DMS53 (cell line): ENCODE measurements around the gene CILP2.

Experiments
- DNase-seq: peaks from one replicate; lab custom pipeline; 2025; lab: John Stamatoyannopoulos, UW

CILP2 gene

DNA sequence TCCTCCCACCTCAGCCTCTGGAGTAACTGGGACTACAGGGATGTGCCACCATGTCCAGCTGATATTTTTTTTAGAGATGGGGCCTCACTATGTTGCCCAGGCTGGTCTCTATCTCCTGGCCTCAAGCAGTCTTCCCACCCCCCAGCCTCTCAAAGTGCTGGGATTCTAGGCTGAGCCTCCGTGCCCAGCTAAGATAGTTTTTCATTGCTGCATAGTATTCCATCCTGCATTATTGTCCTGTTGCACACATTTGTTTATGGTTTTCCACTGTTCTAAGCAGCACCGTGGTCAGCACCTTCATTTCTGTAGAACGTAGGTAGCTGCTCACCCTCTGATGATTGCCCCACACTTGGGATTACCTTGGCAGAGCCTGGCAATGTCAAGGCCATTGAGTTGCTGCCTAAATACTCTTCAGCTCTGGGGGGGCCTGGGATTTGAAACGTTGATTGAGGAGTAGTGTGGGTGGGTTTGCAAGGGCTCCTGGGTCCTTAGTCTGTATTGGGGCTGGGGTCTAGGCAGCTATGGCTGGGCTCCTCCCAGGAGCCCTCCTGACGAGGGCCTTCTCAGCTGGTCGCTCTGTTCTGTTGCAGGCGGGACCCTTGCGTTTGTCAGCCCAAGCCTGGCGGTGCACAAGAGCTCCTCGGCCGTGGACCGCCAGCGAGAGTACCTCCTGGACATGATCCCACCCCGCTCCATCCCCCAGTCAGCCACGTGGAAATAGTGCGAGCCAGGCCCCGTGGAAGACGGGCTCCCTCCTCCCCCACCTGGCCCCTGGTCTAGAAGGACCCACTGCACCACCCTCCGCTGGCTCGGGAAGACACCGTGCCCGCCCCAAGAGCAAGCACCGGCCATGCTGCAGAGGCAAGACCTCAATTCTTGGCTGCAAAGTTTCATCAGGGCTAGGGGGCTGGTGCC is 33.1 kb upstream of the CILP2 start:
- DNase-seq, result no peak

DNA sequence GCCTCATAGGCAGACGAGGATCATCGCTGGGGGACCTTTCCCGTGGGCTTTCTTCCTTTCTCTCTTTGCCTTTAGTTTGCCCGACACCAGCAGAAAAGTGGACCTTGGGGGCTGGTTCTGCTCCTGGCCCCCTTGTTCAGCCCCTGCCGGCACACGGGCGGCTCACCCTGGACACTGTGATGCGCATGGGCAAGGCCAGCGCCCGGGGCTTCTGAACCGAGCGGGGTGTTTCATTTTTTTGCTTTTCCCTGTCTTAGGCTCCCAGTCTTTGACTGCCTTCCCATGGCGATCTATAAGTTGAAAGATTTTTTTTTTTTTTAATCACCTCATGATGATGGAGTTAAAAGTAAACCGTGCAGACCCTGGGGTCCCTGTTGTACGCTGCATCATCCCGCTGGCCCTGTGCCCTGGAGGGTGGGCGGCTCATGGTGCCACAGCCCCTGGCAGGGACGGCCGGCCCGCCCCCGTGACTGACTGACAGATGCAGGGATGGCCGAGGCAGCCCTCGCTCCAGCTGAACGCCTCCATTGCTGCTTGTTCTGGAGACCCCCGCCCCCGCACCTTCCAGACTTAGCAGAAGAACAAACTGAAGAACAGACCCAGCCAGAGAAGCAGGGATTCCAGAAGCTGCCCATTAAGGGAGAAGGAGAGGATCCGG is 32.3 kb upstream of the CILP2 start:
- no peak for DNase-seq

DNA sequence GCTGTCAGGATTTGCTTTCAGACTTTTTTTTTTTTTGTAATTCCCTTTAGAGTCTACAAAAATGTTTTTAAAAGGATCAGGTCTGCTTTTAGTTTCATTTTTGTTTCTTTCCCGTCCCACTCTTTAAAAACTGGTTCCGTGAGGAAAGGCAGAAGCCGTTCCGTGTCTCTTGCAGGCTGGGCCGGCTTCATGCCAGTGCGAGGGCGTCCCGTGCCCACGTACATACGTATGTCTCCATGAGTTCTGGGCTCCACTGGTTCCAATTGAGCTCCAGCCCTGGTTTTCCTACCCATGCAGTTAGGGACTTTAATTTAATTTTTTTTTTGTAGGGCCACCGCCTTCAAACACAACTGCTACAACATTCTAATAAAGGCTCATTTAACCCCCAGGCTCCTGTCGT is 31.5 kb upstream of the CILP2 start:
- no peak for DNase-seq

DNA sequence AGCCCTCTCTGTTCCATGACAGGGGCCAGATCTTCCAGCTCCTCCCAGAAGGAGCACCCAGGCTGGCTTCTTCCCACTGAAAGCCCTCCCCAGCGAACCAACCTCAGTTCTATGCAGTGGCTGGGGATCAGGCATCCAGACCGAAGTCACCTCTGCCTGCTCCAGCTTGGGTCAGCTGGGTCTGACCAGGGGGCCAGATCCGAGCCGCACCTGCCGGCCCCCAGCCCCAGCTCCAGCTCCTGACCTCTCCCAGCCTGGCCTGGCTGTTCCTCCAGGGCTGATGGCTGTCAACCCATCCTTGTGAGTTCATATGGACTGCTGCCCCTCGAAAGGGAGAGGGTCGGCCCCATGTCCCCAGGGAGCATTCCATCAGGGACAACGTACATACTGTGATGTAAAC is 30.7 kb upstream of the CILP2 start:
- DNase-seq, result no peak

DNA sequence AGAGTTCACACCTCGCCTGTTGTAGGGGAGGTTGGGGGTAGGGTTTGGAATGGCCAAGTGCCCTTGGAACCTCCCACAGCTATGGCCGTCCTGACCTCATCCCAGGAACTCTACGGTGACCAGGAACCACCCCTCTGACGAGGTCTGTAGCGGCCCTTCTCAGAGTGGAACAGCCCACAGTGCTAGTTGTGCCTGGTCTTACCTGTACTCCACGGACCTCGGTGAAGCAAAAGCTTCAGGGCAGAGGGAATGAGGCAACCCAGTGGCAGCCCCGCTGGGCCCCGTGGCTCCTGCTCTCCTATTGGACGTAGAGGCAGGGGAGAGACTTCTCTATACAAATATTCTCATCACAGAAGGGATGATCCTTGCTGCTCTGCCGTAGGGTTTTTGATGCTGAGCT is 29.8 kb upstream of the CILP2 start:
- DNase-seq, result no peak

DNA sequence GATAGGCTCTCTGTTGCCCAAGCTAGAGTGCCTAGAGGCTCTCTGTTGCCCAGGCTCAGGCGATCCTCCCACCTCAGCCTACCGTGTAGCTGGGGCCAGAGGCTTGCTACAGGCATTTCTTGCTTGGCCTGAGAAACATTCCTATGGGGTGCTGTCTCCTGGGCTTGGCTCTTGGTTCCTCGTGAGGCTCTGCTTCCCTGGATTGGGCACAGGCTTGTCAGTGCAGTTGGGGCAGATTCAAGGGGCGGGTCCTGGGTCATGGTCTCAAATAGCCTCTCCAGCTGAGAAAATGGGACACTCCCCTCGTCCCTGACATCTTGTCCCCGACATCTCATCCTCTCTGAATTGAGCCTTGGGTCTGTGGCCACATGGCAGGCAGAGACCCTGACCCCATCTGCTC is 27.6 kb upstream of the CILP2 start:
- DNase-seq, result no peak

DNA sequence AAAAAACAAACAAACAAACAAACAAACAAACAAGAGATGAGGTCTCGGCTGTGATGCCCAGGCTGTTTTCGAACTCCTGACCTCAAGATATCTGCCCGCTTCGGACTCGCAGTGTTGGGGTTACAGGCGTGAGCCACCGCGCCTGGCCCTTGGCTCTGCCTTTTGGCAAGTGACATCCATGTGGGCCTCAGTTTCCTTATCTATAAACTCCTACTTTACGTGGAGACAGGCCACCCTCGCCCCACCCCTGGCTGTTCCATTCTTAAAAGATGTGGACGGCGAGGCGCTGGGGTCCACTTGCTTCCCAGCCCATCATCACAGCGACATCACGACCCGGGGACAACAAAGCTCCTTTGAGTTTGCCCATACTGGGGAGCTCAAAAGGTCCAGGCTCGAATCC is 24.4 kb upstream of the CILP2 start:
- DNase-seq, result no peak

DNA sequence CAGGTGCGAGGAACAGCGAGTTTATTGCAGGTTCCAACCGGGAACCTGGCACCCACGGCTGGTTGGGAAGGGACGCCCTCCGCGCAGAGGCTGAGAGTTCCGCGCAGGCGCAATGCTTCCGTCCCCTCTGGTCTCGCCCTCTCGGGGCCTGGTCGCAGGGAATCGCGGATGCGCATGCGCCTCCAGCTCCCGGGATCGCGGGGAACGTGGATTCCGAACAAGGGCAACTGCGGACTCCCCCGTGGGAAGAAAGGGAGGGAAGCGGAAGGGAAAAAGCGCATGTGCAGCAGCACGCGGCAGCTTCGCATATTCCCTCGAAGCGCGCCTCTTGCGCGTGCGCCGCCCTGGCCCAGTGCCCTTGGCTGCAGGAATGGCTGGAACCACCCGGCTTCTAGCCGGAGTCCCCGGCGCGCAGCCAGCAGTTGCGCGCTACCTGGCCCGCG is 23.8 kb upstream of the CILP2 start:
- no peak for DNase-seq

DNA sequence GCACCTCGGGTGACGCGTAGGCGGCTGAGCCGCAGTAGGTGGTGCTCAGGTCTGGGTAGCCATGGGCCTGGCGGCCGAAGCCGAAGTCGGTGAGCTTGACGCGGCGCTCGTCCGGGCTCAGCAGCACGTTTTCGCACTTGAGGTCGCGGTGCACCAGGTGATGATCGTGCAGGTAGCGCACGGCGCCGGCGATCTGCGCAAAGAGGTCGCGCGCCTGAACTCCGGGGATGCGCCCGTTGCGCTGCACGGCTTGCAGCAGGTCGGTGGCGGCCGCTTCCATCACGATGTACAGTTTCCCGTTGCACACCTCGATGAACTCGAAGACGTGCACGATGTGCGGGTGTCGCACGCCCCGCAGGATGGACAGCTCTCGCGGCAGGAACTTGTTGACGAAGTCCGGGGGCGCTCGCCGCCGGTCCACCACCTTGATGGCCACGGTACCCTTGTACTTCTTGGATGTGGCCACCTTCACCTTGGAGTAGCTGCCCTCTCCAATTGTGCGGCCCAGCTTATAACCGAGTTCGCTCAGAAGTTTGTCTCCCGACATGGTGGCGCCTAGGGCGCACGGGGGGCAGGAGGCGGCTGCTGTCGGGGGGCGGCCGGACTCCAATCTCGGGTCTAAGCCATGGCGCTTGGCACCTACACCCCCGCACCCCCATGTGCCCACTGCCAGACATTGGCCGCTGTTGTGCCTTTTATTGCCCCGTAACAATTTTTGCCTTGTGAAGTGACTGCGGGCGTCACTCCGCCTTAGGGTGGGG is 23.0 kb upstream of the CILP2 start, which contains the start of gene TSSK6:
TSSK6 (minus strand) TSS at position 668 of the 761 bp plus-strand sequence; CDS start at position 547, 121 bp downstream.
- no peak for DNase-seq

DNA sequence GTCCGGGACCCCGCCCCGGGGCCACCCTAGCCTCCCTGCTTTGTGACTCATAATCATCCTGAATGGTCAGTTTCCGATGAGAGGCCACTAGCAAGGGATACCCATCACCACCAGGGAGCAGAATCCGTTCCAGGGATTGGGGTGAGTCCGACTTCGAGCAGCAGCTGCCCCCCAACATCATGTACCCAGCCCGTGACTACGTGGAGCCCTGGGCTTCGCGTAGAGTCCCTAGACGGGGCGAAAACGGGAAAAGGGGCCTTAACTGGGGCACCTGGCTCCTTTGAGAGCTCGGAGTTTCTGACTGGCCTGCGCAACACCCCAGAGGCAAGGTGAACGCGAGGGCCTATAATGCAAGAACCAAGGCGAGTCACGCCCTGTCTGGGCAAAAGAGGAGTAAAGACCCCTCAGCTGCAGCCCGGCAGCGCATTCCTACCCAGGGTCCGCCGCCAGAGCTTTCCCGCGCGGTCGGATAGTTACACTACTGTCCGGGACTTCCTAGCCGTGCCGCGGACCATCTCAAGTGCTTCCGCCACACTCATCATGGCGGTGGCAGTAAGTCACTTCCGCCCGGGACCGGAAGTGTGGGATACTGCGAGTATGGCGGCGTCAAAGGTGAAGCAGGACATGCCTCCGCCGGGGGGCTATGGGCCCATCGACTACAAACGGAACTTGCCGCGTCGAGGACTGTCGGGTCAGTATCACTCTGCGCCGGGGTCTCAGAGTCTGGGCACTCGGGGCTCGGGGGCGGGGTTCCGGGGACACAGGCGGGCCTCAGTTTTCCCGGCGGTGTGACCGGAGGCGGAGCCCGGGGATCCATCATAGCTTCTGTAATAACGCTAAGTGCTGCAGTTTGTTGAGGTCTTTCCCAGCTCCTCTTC is 22.2 kb upstream of the CILP2 start, which contains the start of gene NDUFA13:
NDUFA13 (plus strand) TSS at position 584 of the 878 bp plus-strand sequence; CDS start at position 598, 14 bp downstream.
- DNase-seq, result peak; percentile 92

DNA sequence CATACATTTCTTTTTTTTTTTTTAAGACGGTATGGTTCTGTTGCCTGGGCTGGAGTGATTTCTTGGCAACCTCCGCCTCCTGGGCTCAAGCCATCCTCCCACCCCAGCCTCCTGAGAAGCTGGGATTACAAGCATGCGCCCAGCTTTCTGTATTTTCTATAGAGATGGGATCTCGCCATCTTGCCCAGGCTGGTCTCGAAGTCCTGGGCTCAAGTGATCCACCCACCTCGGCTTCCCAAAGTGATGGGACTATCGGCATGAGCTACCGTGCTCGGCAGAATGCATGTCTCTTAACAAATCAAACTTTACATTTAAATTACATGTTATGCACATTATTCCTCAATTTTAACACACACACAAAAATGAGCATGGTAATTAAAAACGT is 20.8 kb upstream of the CILP2 start:
- DNase-seq, result no peak

DNA sequence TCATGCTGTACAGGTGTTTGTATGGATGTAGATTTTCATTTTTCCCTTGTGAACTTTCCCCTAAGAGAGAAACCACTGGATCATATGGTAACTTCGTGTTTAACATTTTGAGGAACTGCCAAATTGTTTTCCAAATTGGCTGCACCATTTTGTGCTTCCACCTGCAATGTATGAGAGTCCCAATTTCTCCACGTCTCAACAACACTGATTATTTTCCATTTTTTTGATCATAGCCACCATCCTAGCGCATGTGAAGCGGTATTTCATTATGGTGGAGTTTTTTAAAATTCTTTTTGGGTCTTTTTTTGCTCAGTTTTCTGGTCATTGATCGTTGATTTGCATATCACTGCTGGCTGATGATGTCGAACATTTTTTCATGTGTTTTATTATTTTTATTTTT is 17.1 kb upstream of the CILP2 start:
- DNase-seq, result no peak

DNA sequence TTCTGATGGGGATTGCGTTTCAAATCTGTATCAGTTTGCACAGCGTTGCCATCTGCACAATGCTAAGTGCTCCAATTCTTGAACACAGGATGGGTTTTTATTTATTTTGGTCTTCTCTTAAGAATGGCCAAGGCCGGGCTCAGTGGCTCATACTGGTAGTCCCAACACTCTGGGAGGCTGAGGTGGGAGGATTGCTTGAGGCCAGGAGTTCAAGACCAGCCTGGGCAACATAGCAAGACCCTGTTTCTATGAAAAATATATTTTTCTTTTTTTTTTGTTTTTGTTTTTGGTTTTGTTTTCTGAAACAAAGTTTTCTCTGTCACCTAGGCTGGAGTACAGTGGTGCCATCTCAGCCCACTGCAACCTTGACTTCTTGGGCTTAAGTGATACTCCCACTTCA is 14.9 kb upstream of the CILP2 start:
- no peak for DNase-seq

DNA sequence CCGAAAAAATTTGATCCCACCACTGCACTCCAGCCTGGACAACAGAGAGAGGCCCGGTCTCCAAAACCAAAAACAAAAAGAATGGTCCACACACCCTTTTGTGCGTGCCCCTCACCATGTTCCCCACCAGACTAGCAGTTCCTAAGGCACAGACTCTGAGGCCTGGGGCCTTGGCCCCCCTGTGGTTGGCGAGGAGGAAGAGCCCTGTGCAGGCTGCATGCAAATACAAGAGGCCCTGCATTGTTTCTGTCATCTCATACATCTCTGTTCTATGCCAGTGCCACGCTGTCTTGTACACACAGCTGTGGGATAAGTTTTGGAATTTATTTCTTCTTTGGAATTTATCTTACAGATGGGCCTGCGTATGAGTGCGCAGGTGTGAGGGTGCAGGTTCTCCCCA is 14.0 kb upstream of the CILP2 start:
- DNase-seq, result no peak

DNA sequence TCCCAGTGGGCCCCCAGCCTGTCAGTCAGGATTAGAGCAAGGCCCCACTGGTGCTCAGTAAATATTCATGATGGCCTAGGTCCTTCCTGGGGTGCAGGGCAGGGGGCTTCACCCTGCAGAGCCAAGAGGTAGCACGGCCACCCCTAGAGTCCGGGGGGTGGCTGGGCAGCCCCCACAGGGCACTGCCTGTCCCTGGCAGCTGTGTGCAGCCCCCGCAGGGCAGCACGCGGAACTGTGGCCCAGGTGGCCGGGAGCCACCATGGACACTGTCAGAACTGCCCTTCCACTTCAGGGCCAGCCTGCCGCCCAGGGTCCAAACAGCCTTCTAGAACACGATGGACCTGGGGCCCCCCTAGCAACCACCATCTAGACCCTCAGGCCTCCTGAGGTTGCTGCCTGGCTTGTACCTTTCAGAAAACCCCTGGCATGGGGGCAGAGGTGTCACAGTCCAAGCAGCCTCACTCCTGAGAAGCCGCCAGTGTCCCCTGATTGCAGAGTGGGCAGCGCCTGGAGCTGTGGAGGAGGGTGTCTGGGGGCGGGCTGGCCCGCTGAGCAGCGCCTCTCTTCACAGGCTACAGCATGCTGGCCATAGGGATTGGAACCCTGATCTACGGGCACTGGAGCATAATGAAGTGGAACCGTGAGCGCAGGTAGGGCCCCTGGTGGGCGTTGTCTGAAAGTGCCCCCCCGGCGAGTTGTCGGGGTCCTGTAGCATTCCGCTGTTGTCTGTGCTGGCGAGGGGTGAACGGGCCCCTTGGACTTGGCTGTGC is 12.3 kb upstream of the CILP2 start:
- no peak for DNase-seq

DNA sequence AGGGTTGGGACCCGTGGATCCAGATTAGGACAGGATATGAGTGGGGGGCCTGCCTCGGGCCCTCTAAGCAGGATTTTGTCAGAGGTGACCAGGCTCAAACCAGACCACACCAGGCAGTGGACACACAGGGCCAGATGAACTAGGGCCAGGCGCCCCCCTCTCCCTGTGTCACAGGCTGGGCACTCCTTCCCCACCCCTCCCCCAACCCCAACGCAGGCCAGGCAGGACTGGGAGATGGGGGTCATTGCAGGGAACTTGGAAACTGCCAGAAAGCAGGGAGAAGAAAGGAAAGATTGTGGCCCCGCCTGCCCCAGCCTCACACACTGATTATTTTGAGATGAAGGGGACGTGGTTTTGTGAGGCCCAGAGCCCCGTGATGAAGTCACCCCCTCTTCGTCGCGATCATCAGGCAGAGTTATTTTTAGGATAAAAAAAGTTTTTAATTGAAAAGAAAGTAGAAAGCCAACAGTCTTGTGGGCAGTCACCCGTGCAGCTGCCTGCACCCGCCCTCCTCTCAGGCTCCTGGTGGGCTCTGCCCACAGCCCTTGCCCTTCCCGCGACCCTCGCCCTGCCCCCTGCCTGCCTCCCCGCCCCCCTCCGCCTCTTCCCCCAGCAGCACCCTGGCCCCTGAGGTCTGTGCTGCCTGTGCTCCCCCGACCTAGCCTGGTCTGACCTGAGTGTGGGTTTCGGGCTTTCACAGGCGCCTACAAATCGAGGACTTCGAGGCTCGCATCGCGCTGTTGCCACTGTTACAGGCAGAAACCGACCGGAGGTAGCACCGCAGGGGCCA is 11.3 kb upstream of the CILP2 start:
- DNase-seq, result no peak

DNA sequence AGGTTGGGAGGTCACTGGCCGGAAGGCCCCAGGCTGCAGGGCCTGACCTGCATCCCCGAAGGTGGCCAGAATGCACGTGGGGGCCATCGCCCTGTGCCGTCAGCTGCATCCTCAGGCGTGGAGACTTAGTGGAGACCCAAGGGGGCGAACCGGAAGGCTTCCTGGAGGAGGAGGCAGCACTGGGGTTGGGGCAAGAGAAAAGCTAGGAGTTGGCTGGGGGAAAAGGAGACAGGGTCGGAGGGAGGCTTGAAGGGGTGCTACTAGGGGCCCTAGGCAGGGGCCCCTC is 10.8 kb upstream of the CILP2 start:
- DNase-seq, result no peak

DNA sequence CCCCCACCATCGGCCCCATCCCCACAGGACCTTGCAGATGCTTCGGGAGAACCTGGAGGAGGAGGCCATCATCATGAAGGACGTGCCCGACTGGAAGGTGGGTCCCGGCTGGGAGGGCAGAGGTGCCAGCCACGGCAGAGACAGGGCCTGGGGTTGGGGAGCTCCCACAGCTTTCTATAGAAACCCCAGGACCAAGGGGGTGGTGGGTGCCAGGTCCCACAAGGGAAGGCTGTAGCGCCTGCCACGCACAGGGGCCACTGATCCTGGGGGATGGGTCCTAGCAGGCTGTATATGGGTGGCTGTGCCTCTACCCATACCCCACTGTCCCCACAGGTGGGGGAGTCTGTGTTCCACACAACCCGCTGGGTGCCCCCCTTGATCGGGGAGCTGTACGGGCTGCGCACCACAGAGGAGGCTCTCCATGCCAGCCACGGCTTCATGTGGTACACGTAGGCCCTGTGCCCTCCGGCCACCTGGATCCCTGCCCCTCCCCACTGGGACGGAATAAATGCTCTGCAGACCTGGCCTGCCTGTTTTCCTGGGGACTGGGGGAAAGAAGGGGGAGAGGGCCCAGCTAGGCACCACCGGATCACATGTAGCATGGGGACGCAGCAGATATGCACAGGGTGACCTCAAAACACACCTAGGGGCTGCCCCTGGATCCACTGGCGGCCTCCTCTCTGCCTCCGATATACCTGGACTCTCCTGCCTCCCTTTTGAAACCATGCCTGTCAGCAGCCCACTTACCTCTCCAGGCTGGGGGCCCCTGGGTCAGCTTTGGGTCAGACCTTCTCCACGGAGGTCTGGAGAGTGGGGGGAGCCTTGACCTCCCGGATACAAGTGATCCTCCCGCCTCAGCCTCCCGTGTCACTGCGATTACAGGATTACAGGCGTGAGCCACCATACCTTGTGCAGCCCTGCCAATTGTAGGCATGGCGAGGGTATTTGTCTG is 10.1 kb upstream of the CILP2 start:
- no peak for DNase-seq
